ENCODE measurements around the gene TTF1. TPM values are rescaled to one million over a fixed set of nuclear protein-coding genes. Genes with fewer than 3 reads are reported as not detected.

Gene TTF1, protein sequence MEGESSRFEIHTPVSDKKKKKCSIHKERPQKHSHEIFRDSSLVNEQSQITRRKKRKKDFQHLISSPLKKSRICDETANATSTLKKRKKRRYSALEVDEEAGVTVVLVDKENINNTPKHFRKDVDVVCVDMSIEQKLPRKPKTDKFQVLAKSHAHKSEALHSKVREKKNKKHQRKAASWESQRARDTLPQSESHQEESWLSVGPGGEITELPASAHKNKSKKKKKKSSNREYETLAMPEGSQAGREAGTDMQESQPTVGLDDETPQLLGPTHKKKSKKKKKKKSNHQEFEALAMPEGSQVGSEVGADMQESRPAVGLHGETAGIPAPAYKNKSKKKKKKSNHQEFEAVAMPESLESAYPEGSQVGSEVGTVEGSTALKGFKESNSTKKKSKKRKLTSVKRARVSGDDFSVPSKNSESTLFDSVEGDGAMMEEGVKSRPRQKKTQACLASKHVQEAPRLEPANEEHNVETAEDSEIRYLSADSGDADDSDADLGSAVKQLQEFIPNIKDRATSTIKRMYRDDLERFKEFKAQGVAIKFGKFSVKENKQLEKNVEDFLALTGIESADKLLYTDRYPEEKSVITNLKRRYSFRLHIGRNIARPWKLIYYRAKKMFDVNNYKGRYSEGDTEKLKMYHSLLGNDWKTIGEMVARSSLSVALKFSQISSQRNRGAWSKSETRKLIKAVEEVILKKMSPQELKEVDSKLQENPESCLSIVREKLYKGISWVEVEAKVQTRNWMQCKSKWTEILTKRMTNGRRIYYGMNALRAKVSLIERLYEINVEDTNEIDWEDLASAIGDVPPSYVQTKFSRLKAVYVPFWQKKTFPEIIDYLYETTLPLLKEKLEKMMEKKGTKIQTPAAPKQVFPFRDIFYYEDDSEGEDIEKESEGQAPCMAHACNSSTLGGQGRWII
- total RNA-seq, result 10.1 and 10.8 TPM in 2 replicates

DNA sequence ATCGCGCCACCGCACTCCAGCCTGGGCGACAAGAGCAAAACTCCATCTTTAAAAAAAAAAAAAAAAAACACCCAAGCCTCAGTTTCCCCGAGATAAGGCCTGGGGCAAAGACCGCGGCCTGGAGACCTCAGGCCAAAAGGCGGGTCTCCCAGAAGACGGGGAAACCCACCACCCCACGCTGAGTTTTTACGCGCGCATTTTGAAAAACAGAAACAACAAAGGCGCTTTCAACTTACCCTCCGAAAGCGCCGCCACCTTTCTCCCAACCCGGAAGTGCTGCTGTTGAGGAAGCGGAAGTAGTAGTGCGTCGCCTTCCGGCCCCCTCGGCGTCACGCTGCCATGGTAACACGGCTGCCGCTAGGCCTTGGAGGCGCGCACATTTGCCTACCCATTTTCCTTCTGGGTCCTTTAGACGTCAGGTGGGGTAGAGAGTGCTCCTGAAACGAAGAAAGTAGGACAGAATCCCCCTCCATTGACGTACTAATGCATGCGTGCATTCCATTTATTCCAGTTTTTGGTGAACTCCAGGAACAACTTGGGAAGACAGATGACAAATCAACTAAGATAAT is at the start of gene TTF1:
TSS of gene TTF1 (minus strand) at position 287 of the 569 bp plus-strand sequence. CDS start 4,019 bp downstream, outside the sequence.

DNA sequence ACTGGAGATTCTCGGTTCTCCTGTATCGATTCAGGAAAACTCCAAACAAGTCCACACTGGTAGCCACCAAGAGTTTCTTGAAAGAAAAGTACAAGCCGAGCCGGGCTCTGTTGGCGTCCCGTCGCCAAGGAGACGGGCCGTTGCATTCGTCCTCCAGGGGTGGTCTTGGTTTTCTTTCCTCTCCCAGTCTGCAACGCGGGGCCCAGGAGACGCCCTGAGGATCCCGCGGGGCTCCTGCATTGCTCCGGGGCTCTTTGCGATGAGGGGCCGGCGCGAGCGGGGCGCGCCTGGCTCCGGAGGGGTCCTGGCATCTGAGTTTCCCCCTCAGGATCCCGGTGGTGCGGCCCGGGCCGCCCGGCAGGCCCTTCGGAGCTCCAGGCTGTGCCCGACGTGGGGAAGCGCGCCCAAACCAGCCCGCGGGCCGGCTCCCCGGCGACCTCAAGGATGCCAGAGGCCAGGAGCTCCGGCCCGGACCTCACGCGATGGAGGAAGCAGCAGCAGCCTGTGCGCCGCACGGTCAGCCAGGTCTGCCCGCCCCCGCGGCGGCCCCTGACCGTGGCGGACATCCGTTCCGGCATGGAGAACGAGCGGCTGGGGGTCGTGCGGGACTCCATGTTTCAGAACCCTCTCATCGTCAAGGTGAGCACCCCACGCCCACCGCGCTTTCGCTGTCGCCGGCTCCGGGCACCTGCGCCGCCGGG is 3.3 kb upstream of the TTF1 start, which contains the start of gene CFAP77:
TSS of gene CFAP77 (plus strand) at position 384 of the 701 bp plus-strand sequence. CDS start at position 445, 61 bp downstream.

DNA sequence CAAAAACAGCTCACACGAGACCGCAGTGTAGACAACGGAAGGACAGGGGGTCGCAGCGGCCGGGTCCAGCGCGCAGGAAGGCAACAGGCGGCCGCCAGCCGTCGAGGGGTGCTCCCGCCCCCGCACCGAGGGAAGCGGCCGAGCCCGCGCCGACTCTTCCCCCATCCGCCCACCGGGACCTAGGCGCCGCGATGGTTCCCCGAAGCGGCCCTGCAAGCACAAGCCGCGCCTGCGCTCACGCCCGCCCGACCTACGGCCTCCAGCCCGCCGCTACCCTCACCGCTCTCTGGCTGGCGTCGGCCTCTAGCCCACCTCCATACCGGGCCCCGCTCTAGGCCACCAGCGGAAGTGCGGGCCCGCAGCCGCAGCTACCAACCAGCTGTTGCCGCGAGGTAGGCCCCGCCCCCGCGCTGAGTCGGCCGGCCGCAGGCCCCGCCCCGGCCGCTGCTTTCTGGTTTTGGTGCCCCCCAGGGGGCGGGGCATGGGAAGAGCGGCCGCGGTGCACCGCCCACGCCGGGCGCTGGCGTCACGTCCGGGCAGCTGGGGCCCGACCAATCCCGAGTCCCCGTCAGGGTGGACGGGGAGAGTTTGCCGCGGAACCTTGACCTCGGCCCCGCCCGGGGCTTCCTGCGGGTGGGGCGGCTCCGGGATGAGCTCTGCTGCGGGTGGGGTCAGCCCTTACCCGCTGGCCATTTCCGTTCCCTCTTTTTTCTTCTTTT is 51.8 kb downstream of the TTF1 start, which contains the start of gene SETX:
TSS of gene SETX (minus strand) at position 350 of the 719 bp plus-strand sequence. CDS start 5,558 bp downstream, outside the sequence.

Other genes with a start within 250 kb of the TTF1 start
- under 0.01 TPM in 2 replicates for gene NTNG2, start 244.8 kb downstream of the TTF1 start, total RNA-seq
- gene SETX, start 51.9 kb downstream of the TTF1 start, total RNA-seq, result 52.3 and 73.7 TPM in 2 replicates
- under 0.01 TPM in 1 of 2 replicates, not detected in the other for gene CFAP77, start 3.4 kb upstream of the TTF1 start, total RNA-seq
- not detected in 2 replicates for gene BARHL1, start 175.8 kb upstream of the TTF1 start, total RNA-seq

All from epithelial cell of umbilical artery (primary cell).